Glutamatergic neuron (in vitro differentiated cells): ENCODE data around the gene RPL31. TPM values are rescaled to one million over a fixed set of nuclear protein-coding genes. Genes with fewer than 3 reads are reported as not detected.

Experiments
- DNase-seq: peaks from one replicate; pipeline ENCODE4 v3.0.0; 2022
- H3K27ac Mint-ChIP-seq: one replicate; pipeline ENCODE4 v1.8.0; 2020; ENCODE audit warnings: mild to moderate bottlenecking, mixed read lengths, inconsistent platforms; ENCODE audit not compliant: unreplicated experiment
- H3K27me3 Mint-ChIP-seq: one replicate; pipeline ENCODE4 v1.8.0; 2020; ENCODE audit warnings: mild to moderate bottlenecking, moderate library complexity, mixed read lengths, inconsistent platforms; ENCODE audit not compliant: unreplicated experiment
- H3K36me3 Mint-ChIP-seq: one replicate; pipeline ENCODE4 v1.8.0; 2020; ENCODE audit warnings: mild to moderate bottlenecking, mixed read lengths, inconsistent platforms; ENCODE audit not compliant: unreplicated experiment
- H3K4me1 Mint-ChIP-seq: one replicate; pipeline ENCODE4 v1.8.0; 2020; ENCODE audit warnings: mild to moderate bottlenecking, low read depth, mixed read lengths, inconsistent platforms; ENCODE audit not compliant: unreplicated experiment
- H3K4me3 Mint-ChIP-seq: one replicate; pipeline ENCODE4 v1.8.0; 2020; ENCODE audit warnings: mild to moderate bottlenecking, mixed read lengths, inconsistent platforms; ENCODE audit not compliant: unreplicated experiment
- H3K9me3 Mint-ChIP-seq: one replicate; pipeline ENCODE4 v1.8.0; 2020; ENCODE audit warnings: mild to moderate bottlenecking, moderate library complexity, mixed read lengths, inconsistent platforms; ENCODE audit not compliant: unreplicated experiment
- total RNA-seq: library from RNA; stranded (reverse); fragmentation: NEBNext Ultra II Directional; extraction: Animal tissue kit (Norgen Biotek cat#: 25700); gene quantifications from one replicate; pipeline ENCODE4 v1.2.1, GENCODE V29; 2021; ENCODE audit not compliant: unreplicated experiment
- TF ChIP-seq, protein P1 (sequence below): fragments of 200-600 bp; sonication (generic); IDR thresholded peaks from one replicate; pipeline ENCODE4 v1.5.0; 2021; ENCODE audit not compliant: partially characterized antibody, unreplicated experiment

The RPL31 gene
- total RNA-seq, 1 donor from 2014 or later: 761 TPM

DNA sequence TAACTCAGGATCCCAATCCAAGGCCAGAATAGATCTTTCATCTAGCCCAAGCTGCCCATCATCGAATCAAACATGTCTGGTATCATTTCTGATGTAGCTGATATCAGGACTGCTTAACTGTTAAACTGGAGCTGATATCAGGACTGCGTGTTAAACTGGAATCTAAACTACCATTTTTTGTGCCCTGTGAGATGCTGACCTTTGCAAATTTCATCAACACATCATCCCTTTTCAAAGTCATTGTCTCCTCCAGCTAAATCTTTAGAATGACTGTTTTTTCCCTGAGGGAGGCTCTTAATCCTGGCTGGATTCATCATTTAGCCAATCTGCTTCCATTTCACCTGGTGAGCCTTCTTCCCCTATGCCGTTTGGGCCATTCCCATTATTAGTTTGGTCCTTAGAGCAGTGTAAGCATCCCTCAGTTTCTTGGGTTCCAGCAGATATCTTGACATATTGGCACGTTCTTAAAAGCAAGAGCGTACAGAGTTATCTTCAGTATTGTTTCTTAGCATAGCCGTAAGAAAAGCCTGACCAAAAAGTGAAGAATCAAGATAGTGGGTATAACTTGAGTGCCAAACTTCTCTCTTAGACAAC is 12.3 kb downstream of the RPL31 start:
- Mint-ChIP-seq H3K36me3 (no peaks in the 10 kb centered on the region), H3K4me1 (no peaks in the 10 kb centered on the region), H3K4me3 (no peak overlapping the region), H3K9me3 (no peaks in the 10 kb centered on the region), H3K27me3 (no peaks in the 10 kb centered on the region), H3K27ac (no peak overlapping the region)
- TF ChIP-seq, protein P1, sequence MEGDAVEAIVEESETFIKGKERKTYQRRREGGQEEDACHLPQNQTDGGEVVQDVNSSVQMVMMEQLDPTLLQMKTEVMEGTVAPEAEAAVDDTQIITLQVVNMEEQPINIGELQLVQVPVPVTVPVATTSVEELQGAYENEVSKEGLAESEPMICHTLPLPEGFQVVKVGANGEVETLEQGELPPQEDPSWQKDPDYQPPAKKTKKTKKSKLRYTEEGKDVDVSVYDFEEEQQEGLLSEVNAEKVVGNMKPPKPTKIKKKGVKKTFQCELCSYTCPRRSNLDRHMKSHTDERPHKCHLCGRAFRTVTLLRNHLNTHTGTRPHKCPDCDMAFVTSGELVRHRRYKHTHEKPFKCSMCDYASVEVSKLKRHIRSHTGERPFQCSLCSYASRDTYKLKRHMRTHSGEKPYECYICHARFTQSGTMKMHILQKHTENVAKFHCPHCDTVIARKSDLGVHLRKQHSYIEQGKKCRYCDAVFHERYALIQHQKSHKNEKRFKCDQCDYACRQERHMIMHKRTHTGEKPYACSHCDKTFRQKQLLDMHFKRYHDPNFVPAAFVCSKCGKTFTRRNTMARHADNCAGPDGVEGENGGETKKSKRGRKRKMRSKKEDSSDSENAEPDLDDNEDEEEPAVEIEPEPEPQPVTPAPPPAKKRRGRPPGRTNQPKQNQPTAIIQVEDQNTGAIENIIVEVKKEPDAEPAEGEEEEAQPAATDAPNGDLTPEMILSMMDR: no peak
- DNase-seq: no peak

DNA sequence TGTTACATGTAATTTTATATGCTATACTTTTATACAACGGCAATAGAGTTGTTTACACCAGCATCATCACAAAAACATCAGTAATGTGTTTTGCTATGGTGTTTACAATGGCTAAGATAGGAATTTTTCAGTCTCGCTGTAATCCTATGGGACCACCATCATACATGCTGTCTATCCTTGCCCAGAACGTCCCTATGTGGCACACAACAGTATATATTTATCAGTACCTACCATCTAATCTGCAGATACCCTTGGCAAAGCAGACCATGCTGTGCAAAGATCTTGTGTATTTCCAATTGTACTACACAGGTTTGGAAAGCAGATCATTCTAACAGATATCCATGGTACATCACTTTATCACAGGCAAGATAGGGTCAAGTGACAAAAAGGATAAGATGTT is 15.3 kb downstream of the RPL31 start:
- Mint-ChIP-seq H3K4me1 (no peaks in the 10 kb centered on the region), H3K27me3 (no peaks in the 10 kb centered on the region), H3K36me3 (no peaks in the 10 kb centered on the region), H3K27ac (no peak overlapping the region), H3K9me3 (no peaks in the 10 kb centered on the region), H3K4me3 (no peak overlapping the region)
- TF ChIP-seq, protein P1: no peak
- DNase-seq: no peak

DNA sequence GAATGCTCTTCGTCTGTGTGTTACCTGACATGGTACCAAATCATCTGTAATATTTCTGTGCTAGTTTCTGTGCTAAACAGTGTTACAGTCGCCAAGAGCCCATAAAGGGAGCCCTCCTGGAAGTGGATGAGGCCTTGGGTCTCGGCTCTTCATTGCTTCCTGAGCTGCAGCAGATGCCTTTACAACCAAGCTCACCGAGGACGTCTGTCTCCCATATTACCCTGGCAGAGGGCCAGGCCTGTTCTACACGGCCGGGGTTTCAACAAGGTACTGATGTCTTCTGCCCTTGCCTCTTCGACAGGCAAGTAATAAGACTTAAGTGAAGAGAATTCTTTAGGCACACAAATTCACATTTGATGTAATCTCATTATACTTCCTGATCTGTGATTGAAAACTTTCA is 16.8 kb downstream of the RPL31 start:
- TF ChIP-seq, protein P1: no peak
- no peaks in the 10 kb centered on the region for H3K9me3 Mint-ChIP-seq
- H3K27me3 Mint-ChIP-seq: no peaks in the 10 kb centered on the region
- no peaks in the 10 kb centered on the region for H3K36me3 Mint-ChIP-seq
- no peaks in the 10 kb centered on the region for H3K4me1 Mint-ChIP-seq
- no peak overlapping the region for H3K27ac Mint-ChIP-seq
- H3K4me3 Mint-ChIP-seq: no peak overlapping the region
- no peak for DNase-seq

DNA sequence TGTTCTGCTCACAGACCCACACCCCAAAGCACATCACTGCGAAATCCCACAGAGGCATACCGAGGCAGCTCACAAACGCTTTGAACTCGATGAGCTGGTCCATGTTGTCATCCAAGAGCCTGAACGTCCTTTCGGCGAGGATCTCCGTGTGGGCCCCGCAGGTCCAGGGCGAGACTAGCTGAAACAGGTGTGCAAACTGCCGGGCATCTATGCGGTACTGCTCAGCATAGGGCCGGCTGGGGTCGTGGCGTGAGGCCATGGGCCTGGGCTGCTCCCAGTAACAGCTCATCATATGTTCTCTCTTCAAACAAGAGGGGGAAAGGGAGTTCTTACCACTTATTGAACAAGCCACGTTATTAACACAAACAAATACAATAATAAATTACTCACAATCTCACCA is 20.1 kb downstream of the RPL31 start:
- no peak for DNase-seq
- TF ChIP-seq, protein P1: no peak
- H3K27ac Mint-ChIP-seq: no peak overlapping the region
- no peaks in the 10 kb centered on the region for H3K9me3 Mint-ChIP-seq
- H3K4me3 Mint-ChIP-seq: no peak overlapping the region
- no peaks in the 10 kb centered on the region for H3K4me1 Mint-ChIP-seq
- H3K36me3 Mint-ChIP-seq: no peaks in the 10 kb centered on the region
- no peaks in the 10 kb centered on the region for H3K27me3 Mint-ChIP-seq

DNA sequence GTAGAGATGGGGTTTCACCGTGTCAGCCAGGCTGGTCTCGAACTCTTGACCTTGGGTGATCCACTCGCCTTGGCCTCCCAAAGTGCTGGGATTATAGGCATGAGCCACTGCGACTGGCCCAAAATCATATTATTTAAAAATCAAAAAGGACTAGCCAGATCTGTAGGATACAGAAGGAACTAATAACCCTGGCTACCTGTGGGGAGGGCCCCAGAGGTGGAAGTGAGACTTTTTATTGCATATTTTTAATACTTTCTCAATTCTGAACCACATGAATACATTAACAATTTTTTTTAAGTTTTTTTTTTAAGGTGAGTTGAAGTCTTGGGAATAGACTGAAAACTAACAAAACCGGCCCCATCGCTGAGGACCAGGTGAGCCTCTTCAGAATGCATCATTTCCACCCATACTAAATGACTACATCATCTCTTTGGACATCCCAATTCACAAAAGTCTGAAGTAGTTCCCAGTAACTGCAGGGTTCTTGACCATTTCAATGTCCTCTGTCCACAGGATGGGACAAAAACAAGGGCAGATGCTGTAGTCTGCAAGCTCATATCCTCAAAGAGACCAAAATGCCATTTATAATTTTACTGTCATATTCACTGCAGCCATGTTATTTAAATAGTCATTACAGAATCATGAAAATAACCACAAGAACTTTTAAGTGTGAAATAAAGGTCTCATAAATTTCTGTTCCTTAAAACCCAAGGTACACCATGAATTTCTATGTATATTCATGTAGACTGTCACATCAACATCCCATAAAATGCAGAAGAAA is 21.4 kb downstream of the RPL31 start:
- Mint-ChIP-seq H3K4me1 (no peaks in the 10 kb centered on the region), H3K27me3 (no peaks in the 10 kb centered on the region)

More for the DNA sequence above, 21.4 kb downstream of the RPL31 start:
- Mint-ChIP-seq H3K4me3 (no peak overlapping the region), H3K36me3 (no peaks in the 10 kb centered on the region), H3K27ac (no peak overlapping the region), H3K9me3 (peaks cover 1% of the 10 kb centered on the region)
- TF ChIP-seq, protein P1: no peak
- DNase-seq: no peak
